ENCODE data around the gene TMEM140.

The TMEM140 gene

GRCh38 chr7:135158141-135158655, 10.3 kb downstream of the TMEM140 start:
- TF ChIP-seq CTCF (IDR thresholded peaks at IDR 0.05; ENCODE audit: low read depth, low read length) = no peak
- no peak overlapping the region for H3K4me3 ChIP-seq (ENCODE audit: low read depth, low read length)

GRCh38 chr7:135158874-135159273, 11.0 kb downstream of the TMEM140 start:
- no peak overlapping the region for H3K4me3 ChIP-seq (ENCODE audit: low read depth, low read length)
- no peak for TF ChIP-seq CTCF (IDR thresholded peaks at IDR 0.05; ENCODE audit: low read depth, low read length)

GRCh38 chr7:135159359-135160085, 11.7 kb downstream of the TMEM140 start:
- H3K4me3 ChIP-seq (ENCODE audit: low read depth, low read length) = no peak overlapping the region
- no peak for TF ChIP-seq CTCF (IDR thresholded peaks at IDR 0.05; ENCODE audit: low read depth, low read length)

GRCh38 chr7:135160098-135160857, 12.4 kb downstream of the TMEM140 start:
- TF ChIP-seq CTCF (IDR thresholded peaks at IDR 0.05; ENCODE audit: low read depth, low read length) = no peak
- H3K4me3 ChIP-seq (ENCODE audit: low read depth, low read length) = no peak overlapping the region

- TF ChIP-seq CTCF (IDR thresholded peaks at IDR 0.05; ENCODE audit: low read depth, low read length) = no peak
- H3K4me3 ChIP-seq (ENCODE audit: low read depth, low read length) = no peak overlapping the region
Measured at GRCh38 chr7:135160858-135161653, 13.2 kb downstream of the TMEM140 start.

- no peak overlapping the region for H3K4me3 ChIP-seq (ENCODE audit: low read depth, low read length)
- no peak for TF ChIP-seq CTCF (IDR thresholded peaks at IDR 0.05; ENCODE audit: low read depth, low read length)
Measured at GRCh38 chr7:135161669-135162068, 13.8 kb downstream of the TMEM140 start.

Data from WI38 (cell line).